ENCODE measurements around the gene FOXP1. TPM values are rescaled to one million over a fixed set of nuclear protein-coding genes. Genes with fewer than 3 reads are reported as not detected.

The FOXP1 gene
- total and polyA plus RNA-seq, 5 experiments from 2014 or later, result 280 to 443 (median 382) TPM

- Mint-ChIP-seq H3K9me3 (peaks cover 0 to 17% (median 2%) of the 10 kb centered on the region in 9 donors), H3K27me3 (no peaks in the 10 kb centered on the region), H3K27ac (peak overlapping the region; percentile 28 to 89 (median 80)), H3K36me3 (peaks cover 16 to 57% (median 32%) of the 10 kb centered on the region in 3 donors), H3K4me3 (peak overlapping the region in 3 of 10 donors; percentile 1 to 48 (median 9)), H3K4me1 (peaks cover 50 to 85% (median 80%) of the 10 kb centered on the region in 4 donors)
- ATAC-seq, result peak; percentile 83 to 84
- POLR2A ChIA-PET, result interaction anchor here (0.6 to 1.0 kb wide), 2 partner anchors 8 to 98 kb away, joined by 4 to 5 read pairs; no protein-coding TSS in a partner anchor
- peak in 3 of 10 donors; percentile 10 to 29 (median 17) for DNase-seq
These were observed 363.5 kb downstream of the FOXP1 start for GRCh38 chr3:71219744-71220638.

DNA sequence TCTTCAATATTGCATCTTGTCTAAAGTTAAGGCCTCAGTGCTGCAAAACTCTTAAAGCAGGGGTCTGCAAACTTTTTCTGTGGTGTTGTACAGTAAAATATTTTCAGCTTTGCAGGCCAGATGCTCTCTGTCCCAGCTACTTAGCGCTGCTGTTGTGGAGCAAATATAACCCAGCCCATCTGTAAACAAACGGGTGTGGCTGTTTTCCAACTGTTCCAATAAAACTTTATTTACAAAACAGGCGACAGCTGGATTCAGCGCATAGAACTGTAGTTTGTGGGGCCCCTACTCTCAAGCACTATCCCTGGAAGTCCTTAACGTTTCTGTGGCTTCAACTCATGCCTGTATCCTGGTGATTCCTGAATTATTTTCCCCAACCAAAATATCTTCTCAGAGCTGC is 365.0 kb downstream of the FOXP1 start:
- Mint-ChIP-seq H3K9me3 (peaks cover 0 to 17% (median 2%) of the 10 kb centered on the region in 9 donors), H3K27me3 (no peaks in the 10 kb centered on the region), H3K36me3 (peaks cover 16 to 66% (median 33%) of the 10 kb centered on the region in 3 donors), H3K4me3 (peak overlapping the region in 1 of 10 donors; percentile 6), H3K4me1 (peaks cover 50 to 84% (median 82%) of the 10 kb centered on the region in 4 donors), H3K27ac (peak overlapping the region; percentile 34 to 88 (median 78))
- POLR2A ChIA-PET, result no interaction called here
- no peak for DNase-seq
- no peak for ATAC-seq

- POLR2A ChIA-PET, result no interaction called here
- Mint-ChIP-seq H3K4me1 (peaks cover 49 to 86% (median 83%) of the 10 kb centered on the region in 4 donors), H3K9me3 (peaks cover 0 to 12% (median 2%) of the 10 kb centered on the region in 9 donors), H3K27me3 (no peaks in the 10 kb centered on the region), H3K27ac (peak overlapping the region; percentile 21 to 86 (median 83)), H3K36me3 (peaks cover 12 to 64% (median 31%) of the 10 kb centered on the region in 3 donors), H3K4me3 (peak overlapping the region in 3 of 10 donors; percentile 2 to 21 (median 15))
- DNase-seq, result no peak
- no peak for ATAC-seq
These were observed 365.8 kb downstream of the FOXP1 start for GRCh38 chr3:71217640-71218222.

DNA sequence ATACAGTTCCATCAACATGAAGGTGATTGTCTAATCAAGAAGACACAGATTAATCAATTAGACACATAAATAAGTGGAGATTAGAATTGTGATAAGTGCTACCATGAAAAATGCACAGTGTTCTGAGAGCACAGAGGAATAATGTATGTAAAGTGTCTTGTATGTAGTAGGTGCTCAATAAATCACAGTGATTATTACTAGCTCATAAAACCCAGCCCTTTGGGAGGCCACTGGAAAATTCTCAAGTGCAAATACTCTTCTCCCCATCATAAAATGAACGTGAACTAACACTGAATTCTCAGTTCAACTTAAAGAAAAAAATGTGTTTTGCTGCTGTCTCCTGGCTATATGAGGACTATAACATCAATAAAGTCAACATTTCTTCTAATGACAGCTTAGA is 368.2 kb downstream of the FOXP1 start:
- H3K27ac Mint-ChIP-seq, result peak overlapping the region in 8 of 10 donors; percentile 27 to 73 (median 55)
- H3K4me3 Mint-ChIP-seq, result peak overlapping the region in 1 of 10 donors; percentile 1
- no peaks in the 10 kb centered on the region for H3K27me3 Mint-ChIP-seq
- POLR2A ChIA-PET, result interaction anchor here (0.5 kb wide), 1 partner anchor 37 kb away, joined by 4 read pairs; no protein-coding TSS in a partner anchor
- H3K9me3 Mint-ChIP-seq, result no peaks in the 10 kb centered on the region
- H3K4me1 Mint-ChIP-seq, result peaks cover 53 to 94% (median 90%) of the 10 kb centered on the region in 4 donors
- peaks cover 0 to 68% (median 19%) of the 10 kb centered on the region in 3 donors for H3K36me3 Mint-ChIP-seq
- DNase-seq (no peak), ATAC-seq (no peak)

DNA sequence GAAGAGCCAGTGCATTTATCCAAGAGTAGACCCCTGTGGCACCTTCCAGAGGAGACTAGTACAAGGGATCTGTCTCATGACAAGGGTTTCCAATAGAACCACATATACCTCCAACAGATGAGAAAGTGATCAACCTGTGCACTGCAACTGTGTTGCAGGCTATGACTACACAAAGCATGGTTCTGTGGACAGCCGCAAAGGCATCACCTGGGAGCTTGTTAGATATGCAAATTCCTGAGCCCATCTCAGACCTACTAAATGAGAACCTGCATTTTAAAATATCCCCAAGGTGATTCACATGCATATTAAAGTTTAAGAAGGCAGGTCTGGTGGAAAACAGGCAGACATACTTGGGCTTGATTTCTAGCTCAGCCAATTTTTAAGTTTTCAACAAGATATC is 368.7 kb downstream of the FOXP1 start:
- H3K9me3 Mint-ChIP-seq, result no peaks in the 10 kb centered on the region
- peaks cover 55 to 95% (median 90%) of the 10 kb centered on the region in 4 donors for H3K4me1 Mint-ChIP-seq
- no peaks in the 10 kb centered on the region for H3K27me3 Mint-ChIP-seq
- DNase-seq (no peak), ATAC-seq (peak; percentile 51 to 52)
- POLR2A ChIA-PET, result no interaction called here
- peaks cover 0 to 65% (median 19%) of the 10 kb centered on the region in 3 donors for H3K36me3 Mint-ChIP-seq
- no peak overlapping the region for H3K4me3 Mint-ChIP-seq
- H3K27ac Mint-ChIP-seq, result peak overlapping the region in 9 of 10 donors; percentile 12 to 73 (median 61)

DNA sequence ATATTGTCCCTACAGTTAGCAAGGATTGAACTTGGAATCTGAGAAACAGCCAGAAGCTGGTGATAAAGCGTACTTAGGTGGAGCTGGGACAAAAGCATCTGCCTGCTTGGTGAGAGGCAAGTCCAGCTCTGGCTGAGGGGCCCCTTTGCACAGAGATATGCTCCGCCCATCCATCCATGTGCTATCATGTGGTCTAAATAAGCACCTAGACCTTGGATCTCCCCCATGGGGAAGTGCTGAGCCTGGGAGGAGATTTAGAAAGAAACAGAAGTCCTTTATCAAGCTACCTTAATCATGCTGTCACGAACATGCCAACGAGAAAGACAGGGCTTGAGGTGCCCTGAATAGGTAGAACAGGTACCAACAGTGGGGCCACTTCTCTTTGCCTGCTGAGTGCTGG is 369.5 kb downstream of the FOXP1 start:
- DNase-seq (no peak), ATAC-seq (no peak)
- H3K27ac Mint-ChIP-seq, result peak overlapping the region; percentile 10 to 84 (median 63)
- peaks cover 55 to 95% (median 93%) of the 10 kb centered on the region in 4 donors for H3K4me1 Mint-ChIP-seq
- POLR2A ChIA-PET, result interaction anchor here (0.9 kb wide), 1 partner anchor 10 kb away, joined by 3 read pairs; no protein-coding TSS in a partner anchor
- no peaks in the 10 kb centered on the region for H3K27me3 Mint-ChIP-seq
- peaks cover 0 to 61% (median 18%) of the 10 kb centered on the region in 3 donors for H3K36me3 Mint-ChIP-seq
- H3K9me3 Mint-ChIP-seq, result no peaks in the 10 kb centered on the region
- peak overlapping the region in 2 of 10 donors; percentile 42 to 43 for H3K4me3 Mint-ChIP-seq

DNA sequence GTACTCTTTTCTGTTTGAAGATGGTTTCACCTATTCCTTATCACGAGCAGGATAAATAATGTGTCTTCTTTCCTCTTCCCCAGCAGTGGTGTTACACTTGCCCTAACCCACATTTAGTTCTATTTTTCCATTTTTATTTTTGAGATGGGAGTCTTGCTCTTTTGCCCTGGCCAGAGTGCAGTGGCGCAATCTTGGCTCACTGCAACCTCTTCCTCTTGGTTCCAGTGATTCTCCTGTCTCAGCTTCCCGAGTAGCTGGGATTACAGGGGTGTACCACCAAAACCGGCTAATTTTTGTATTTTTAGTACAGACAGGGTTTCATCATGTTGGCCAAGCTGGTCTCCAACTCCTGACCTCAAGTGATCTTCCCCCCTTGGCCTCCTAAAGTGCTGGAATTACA is 372.4 kb downstream of the FOXP1 start:
- Mint-ChIP-seq H3K4me1 (peaks cover 49 to 96% (median 94%) of the 10 kb centered on the region in 4 donors), H3K4me3 (peak overlapping the region in 7 of 10 donors; percentile 11 to 57 (median 35)), H3K27ac (peak overlapping the region; percentile 30 to 89 (median 78)), H3K36me3 (peaks cover 0 to 44% (median 16%) of the 10 kb centered on the region in 3 donors), H3K9me3 (no peaks in the 10 kb centered on the region), H3K27me3 (no peaks in the 10 kb centered on the region)
- POLR2A ChIA-PET, result interaction anchor here (0.9 kb wide), 1 partner anchor 10 kb away, joined by 4 read pairs; no protein-coding TSS in a partner anchor
- ATAC-seq, result no peak
- no peak for DNase-seq

DNA sequence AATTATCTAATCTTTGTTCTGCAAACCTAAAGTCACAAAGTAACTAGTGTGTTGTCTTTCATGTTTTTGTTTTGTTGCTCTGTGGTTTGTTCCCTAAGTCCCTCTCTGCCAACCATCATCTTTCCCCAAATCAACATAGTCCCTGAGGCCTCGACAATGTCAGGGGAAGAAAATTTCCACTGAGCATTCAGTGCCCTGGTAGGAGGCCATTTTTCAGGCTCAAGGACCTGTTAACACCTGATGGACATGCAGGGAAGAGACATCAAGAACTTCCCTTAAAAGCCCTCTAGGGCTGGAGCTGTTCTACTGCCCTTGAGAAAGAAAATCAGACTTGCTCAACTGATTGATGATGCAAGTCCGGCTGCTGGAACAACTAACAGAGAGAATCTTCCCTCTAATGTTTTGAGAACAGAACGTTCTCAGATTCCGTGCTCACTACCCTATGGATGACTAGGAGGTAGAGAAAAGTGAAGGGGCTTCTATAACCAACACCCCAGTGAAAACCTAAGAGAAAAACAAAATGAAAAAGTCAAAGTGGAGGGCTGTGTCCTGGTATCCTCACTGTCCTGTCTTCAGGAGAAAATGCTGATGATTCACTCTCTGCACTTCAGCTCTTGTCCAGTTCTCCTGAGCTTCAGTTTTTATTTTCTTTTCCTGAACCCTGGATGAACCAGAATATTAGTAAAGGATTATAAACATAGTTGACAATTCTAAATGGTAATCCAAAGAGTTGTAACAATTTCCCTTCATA is 373.1 kb downstream of the FOXP1 start:
- Mint-ChIP-seq H3K27ac (peak overlapping the region; percentile 30 to 89 (median 80)), H3K4me3 (peak overlapping the region in 8 of 10 donors; percentile 11 to 60 (median 50)), H3K9me3 (no peaks in the 10 kb centered on the region), H3K36me3 (peaks cover 0 to 41% (median 16%) of the 10 kb centered on the region in 3 donors), H3K4me1 (peaks cover 45 to 94% (median 92%) of the 10 kb centered on the region in 4 donors), H3K27me3 (no peaks in the 10 kb centered on the region)
- ATAC-seq, result no peak
- POLR2A ChIA-PET, result no interaction called here
- DNase-seq, result no peak

DNA sequence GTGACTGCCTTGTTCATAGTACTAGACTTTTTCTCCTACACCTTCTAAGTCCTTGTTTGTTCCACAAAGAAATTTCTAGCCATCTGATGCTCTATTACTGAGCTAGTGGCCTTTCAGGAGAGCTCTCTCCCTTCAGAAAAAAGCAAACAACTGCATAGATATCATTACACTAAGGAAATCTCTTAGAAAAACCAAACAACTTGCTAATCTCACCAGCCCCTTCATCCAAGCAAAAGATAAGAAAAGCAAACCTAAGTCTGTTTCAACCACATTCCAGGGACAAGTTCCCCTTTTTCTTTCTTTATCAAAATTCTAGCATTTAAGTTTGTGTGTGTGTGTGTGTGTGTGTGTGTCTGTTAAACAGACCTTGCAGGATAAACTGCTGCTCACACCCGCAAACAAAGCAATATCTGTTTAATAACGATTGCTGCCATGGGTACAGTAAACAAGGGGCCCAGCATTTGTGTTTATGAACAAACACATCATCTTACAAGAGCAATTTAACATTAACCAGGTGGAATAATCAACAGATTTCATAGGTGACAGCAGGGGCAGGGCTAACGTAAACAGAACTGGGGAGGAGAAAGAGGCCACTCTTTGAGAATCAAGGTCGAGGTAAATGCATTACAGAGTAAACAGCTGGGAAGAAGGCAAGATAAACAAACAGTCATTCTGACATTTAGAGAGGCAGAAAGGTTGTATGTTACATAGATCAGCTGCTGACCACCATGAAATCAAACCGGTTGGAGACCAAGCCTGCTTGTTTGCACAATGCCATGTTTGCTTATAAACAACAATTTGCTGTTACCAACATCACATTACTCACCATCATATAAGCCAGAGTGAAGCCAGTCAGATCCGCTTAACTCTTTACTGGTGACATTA is 375.1 kb downstream of the FOXP1 start:
- DNase-seq (no peak), ATAC-seq (no peak)
- POLR2A ChIA-PET, result interaction anchor here (0.6 to 0.7 kb wide), 2 partner anchors 9 to 134 kb away, joined by 3 to 4 read pairs; no protein-coding TSS in a partner anchor
- peak overlapping the region in 8 of 10 donors; percentile 7 to 76 (median 23) for H3K4me3 Mint-ChIP-seq
- H3K27ac Mint-ChIP-seq, result peak overlapping the region; percentile 29 to 91 (median 79)
- H3K9me3 Mint-ChIP-seq, result no peaks in the 10 kb centered on the region
- H3K4me1 Mint-ChIP-seq, result peaks cover 54 to 96% (median 93%) of the 10 kb centered on the region in 4 donors
- no peaks in the 10 kb centered on the region for H3K27me3 Mint-ChIP-seq
- H3K36me3 Mint-ChIP-seq, result peaks cover 0 to 37% (median 7%) of the 10 kb centered on the region in 3 donors

DNA sequence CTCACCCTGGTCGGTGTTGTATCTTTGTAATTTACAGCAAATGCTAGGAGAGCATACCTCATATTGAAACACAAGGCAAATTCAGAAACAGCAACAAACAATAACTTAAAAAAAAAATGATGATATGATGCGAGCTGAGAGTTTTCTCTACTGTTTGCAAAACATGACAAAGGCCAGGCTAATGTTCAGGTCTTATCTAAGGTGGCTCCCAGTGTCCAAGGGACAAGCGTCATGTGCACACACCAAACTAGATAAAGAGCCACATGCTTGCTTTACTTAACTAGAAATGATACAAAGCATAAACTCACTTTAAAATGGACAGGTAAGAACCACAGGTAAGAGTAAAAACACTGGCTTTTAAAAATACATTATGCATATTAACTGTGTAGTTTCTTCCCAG is 375.9 kb downstream of the FOXP1 start:
- Mint-ChIP-seq H3K9me3 (no peaks in the 10 kb centered on the region), H3K27me3 (no peaks in the 10 kb centered on the region), H3K36me3 (peaks cover 0 to 34% (median 4%) of the 10 kb centered on the region in 3 donors), H3K4me1 (peaks cover 56 to 98% (median 95%) of the 10 kb centered on the region in 4 donors), H3K4me3 (peak overlapping the region in 6 of 10 donors; percentile 7 to 41 (median 14)), H3K27ac (peak overlapping the region; percentile 29 to 91 (median 82))
- ATAC-seq (no peak), DNase-seq (no peak)
- POLR2A ChIA-PET, result interaction anchor here (0.7 kb wide), 1 partner anchor 133 kb away, joined by 3 read pairs; no protein-coding TSS in a partner anchor
